GM12875 (cell line): Measurements from ENCODE around the gene MBOAT7.
A peak's percentile ranks its signal among the peaks of the same experiment; 100 is the strongest.

ENCODE experiments used
- H3K4me3 ChIP-seq: one replicate; pipeline ENCODE4 v1.5.1; 2011; ENCODE audit warnings: low read depth, low read length, control low read depth
- TF ChIP-seq, protein P1 (sequence below): IDR thresholded peaks from 2 replicates; pipeline ENCODE4 v1.5.1; 2011; ENCODE audit warnings: low read depth, mild to moderate bottlenecking, control low read depth, inconsistent platforms, low read length, moderate library complexity, borderline replicate concordance; ENCODE audit not compliant: insufficient read depth

MBOAT7 gene

DNA sequence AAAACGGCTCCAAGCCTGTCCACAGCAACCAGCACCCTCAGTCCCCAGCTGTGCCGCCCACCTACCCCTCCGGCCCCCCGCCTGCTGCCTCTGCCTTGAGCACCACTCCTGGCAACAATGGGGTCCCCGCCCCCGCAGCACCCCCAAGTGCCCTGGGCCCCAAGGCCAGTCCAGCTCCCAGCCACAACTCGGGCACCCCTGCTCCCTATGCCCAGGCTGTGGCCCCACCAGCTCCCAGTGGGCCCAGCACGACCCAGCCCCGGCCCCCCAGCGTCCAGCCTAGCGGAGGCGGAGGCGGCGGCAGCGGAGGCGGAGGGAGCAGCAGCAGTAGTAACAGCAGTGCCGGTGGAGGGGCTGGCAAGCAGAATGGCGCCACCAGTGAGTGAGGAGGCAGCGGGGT lies 41.2 kb downstream of the MBOAT7 start:
- no peak overlapping the region for H3K4me3 ChIP-seq

DNA sequence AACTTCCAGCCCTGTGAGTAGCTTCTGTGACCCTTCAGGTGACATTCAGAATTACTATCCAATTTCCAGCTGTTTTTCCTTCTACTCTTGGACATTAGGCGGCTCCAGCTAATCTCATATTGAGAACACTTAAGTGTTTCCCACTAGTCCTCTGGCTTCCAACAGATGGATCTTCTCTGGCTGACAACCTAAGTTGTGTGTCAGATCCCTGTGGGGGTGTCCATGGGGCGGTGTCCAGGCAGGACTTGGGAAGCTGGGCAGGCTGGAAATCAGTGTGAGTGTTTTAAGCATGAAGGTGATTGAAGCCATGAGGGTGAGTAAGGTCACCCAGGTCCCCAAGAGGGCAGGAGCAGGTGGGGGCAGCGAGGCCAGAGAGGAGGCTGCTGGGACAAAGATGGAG lies 41.7 kb downstream of the MBOAT7 start:
- H3K4me3 ChIP-seq = no peak overlapping the region
- TF ChIP-seq, protein P1, sequence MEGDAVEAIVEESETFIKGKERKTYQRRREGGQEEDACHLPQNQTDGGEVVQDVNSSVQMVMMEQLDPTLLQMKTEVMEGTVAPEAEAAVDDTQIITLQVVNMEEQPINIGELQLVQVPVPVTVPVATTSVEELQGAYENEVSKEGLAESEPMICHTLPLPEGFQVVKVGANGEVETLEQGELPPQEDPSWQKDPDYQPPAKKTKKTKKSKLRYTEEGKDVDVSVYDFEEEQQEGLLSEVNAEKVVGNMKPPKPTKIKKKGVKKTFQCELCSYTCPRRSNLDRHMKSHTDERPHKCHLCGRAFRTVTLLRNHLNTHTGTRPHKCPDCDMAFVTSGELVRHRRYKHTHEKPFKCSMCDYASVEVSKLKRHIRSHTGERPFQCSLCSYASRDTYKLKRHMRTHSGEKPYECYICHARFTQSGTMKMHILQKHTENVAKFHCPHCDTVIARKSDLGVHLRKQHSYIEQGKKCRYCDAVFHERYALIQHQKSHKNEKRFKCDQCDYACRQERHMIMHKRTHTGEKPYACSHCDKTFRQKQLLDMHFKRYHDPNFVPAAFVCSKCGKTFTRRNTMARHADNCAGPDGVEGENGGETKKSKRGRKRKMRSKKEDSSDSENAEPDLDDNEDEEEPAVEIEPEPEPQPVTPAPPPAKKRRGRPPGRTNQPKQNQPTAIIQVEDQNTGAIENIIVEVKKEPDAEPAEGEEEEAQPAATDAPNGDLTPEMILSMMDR = no peak

More for the DNA sequence above, 41.2 kb downstream of the MBOAT7 start:
- TF ChIP-seq, protein P1 = no peak

DNA sequence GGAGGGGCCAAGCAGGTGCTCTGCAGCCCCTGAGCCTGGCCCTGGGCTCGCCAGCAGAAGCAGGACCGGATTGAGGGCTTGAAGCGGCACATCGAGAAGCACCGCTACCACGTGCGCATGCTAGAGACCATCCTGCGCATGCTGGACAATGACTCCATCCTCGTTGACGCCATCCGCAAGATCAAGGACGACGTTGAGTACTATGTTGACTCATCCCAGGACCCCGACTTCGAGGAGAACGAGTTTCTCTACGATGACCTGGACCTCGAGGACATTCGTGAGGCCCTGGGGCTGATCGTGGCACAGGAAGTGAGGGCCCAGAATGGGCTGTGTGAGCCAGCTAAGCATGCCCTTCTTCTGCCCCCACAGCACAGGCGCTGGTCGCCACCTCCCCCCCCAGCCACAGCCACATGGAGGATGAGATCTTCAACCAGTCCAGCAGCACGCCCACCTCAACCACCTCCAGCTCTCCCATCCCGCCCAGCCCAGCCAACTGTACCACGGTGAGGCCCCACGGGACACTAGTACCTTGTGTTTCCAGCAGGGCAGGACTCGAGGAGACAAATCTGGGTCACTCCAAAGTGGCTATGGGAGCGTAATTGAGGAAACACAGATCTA lies 43.7 kb downstream of the MBOAT7 start:
- no peak overlapping the region for H3K4me3 ChIP-seq
- TF ChIP-seq, protein P1 = no peak

DNA sequence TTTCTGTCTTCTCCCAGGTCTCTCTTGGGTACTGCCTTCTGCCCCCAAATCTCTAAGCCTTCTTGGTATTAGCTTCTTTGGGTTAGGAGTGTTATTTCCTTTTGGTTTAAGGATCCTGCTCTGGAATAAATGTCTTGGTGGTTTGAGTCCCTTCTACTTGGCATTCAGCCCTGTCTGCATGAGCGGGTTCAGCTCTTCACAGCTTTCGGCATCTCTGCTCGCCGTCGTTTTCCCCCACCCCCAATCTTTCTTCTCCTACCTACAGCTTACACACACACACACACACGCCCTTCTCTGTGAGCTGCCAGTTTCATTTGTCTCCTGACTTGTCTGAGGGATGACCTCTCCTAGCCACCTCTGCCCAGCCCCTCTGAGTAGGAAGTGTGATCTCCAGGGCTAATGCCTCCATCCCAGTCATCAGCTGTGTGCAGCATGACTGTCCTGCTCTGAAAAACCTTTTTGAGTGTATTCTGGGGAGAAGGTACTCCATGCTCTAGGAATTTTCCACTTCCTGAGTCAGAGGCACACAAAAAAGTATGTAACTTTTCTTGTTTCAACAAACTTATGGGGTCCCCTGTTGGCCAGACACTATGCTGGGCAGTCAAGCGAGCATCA lies 47.1 kb downstream of the MBOAT7 start:
- H3K4me3 ChIP-seq = no peak overlapping the region
- TF ChIP-seq, protein P1 = no peak

DNA sequence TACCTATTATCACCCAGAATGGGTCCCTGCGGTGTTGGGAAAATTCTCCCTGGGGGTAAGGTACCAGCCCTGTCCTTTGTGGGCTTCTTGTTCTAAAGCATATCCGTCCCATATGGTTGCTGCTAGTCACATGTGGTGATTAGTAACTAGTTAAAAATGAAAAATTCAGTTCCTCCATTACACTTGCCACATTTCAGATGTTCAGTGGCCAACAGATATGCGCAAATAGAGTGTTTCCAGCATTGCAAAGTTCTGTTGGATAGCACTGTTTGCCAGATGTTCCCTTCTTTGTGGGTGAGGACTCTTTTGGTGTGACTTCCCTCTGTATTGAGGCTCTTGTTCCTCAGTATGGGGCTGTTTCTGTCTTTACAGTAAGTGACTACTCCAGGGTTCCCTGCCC lies 48.0 kb downstream of the MBOAT7 start:
- no peak overlapping the region for H3K4me3 ChIP-seq
- TF ChIP-seq, protein P1 = no peak

DNA sequence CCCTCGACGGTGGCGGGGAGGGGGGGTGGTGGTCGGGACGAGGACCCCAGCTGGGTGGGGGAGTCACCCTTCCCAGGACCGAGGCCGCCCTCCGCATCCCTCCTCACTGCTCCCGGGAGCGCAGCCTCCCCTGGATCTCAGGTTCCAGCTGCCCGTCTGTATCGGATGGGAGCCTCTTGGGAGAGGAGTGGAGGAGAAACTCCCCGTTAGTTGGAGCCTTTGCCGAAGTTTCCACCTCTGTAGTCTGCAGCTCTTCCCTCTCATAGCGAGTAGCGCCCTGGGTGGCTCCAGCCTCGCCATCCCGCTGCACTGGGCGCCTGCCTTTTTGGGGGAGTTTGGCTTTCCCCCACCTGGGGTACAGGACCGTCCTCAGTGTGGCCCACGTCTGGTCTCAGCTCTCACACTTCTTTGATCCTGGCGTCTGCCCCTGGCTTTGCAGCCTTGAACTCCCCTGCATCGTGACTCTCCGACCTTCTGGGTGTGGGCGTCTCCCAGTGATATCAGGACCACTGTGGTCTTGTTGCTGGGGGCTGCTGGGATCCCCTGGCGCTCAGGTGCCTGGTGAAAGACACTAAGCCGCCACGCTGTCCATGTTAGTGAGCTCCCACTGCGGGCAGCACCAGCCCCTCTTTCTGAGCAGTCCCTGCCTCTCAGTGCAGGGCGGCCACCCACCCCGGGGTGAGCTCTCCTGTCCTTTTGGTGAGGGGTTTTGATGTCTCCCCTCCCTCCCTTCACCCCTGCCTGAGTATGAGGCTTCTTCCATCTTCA lies 50.7 kb downstream of the MBOAT7 start:
- peak overlapping the region; percentile 89 for H3K4me3 ChIP-seq
- TF ChIP-seq, protein P1 = no peak
